K562 (cell line): ENCODE measurements around the gene EFCAB12. TPM values are rescaled to one million over a fixed set of nuclear protein-coding genes. Genes with fewer than 3 reads are reported as not detected.

ENCODE experiments used
- ATAC-seq: fragments of 200-7000 bp; cut with Tn5 transposase; 3 replicates; pipeline ENCODE4 v1.9.1; 2020; ENCODE audit warnings: moderate library complexity
- BruUV-seq: library from RNA; stranded (reverse); fragments of 400-500 nt; replicated peaks from 2 replicates; lab custom pipeline; 2021; lab: Mats Ljungman, UMichigan
- CTCF ChIA-PET: fragments of 300-600 bp; formaldehyde crosslinking; extraction: SDS; loops from one replicate; lab custom pipeline; 2021; ENCODE audit warnings: low intra/inter-chr PET ratio; lab: Yijun Ruan, JAX
- POLR2A ChIA-PET: fragments of 300-600, 350-650 bp; sonication (Branson Sonifier 250); formaldehyde crosslinking; extraction: SDS; loops from one replicate; lab custom pipeline; 2021; ENCODE audit warnings: antibody characterized with exemption, inconsistent platforms; lab: Yijun Ruan, JAX
- DNase-seq, 4 experiments: peaks; one replicate each; pipeline versions ENCODE4 v3.0.0 to v3.0.0-alpha.2; 2011 to 2018; ENCODE audit warnings: low spot score in 3 of 4, mixed read lengths in 3 of 4; ENCODE audit errors: extremely low read depth in 1 of 4
- FAIRE-seq: peaks from 2 replicates; lab custom pipeline; 2011; peaks lifted over from hg19 to GRCh38; lab: Jason Lieb, UNC
- H2AFZ ChIP-seq: 2 replicates; pipeline ENCODE4 v1.6.0; 2011; ENCODE audit warnings: low read depth, low read length, control low read depth, inconsistent platforms
- H3K27ac ChIP-seq: fragments of 200-600 bp; 3 replicates; pipeline ENCODE4 v1.8.0; 2011; ENCODE audit warnings: low read depth, mild to moderate bottlenecking, control low read depth, inconsistent platforms, low read length, moderate library complexity, mixed read lengths; ENCODE audit errors: extremely low read depth
- H3K27me3 ChIP-seq, 2 experiments: fragments of 300-600 bp in 1 of 2; 2 replicates in 1 of 2; 3 replicates in 1 of 2; pipeline versions ENCODE4 v1.6.0 to v1.8.0; 2011; ENCODE audit warnings: inconsistent platforms in 2 of 2, low read length in 2 of 2, mild to moderate bottlenecking in 1 of 2, mixed read lengths in 1 of 2, moderate library complexity in 1 of 2; ENCODE audit not compliant: control insufficient read depth in 2 of 2, insufficient read depth in 2 of 2
- H3K36me3 ChIP-seq: fragments of 300-600 bp; 3 replicates; pipeline ENCODE4 v1.8.0; 2011; ENCODE audit warnings: mild to moderate bottlenecking, low read length, inconsistent platforms; ENCODE audit not compliant: control insufficient read depth, insufficient read depth
- H3K4me1 ChIP-seq, 2 experiments: fragments of 200-600 bp in 1 of 2; replicated peaks in 1 of 2; 2 replicates in 1 of 2; 3 replicates in 1 of 2; pipeline versions ENCODE4 v1.5.1 to v1.8.0; 2011; ENCODE audit warnings: inconsistent platforms in 2 of 2, low read length in 2 of 2, mild to moderate bottlenecking in 1 of 2, mixed read lengths in 1 of 2, moderate library complexity in 1 of 2; ENCODE audit not compliant: control insufficient read depth in 2 of 2, insufficient read depth in 2 of 2
- H3K4me2 ChIP-seq: 2 replicates; pipeline ENCODE4 v1.6.1; 2011; ENCODE audit warnings: low read length, control low read depth, inconsistent platforms, mixed read lengths; ENCODE audit not compliant: insufficient read depth
- H3K4me3 ChIP-seq: fragments of 200-600 bp; sonication (generic), shearing (Covaris generic); 2 replicates; pipeline ENCODE4 v1.5.1; 2016; ENCODE audit warnings: control low read depth, inconsistent platforms
- H3K79me2 ChIP-seq: fragments of 200-600 bp; 3 replicates; pipeline ENCODE4 v1.8.0; 2011; ENCODE audit warnings: low read length, inconsistent platforms; ENCODE audit not compliant: control insufficient read depth, insufficient read depth
- H3K9ac ChIP-seq, 2 experiments: 2 replicates each; pipeline versions ENCODE4 v1.6.0 to v1.6.1; 2011; ENCODE audit warnings: low read depth in 2 of 2, low read length in 2 of 2, control low read depth in 1 of 2, inconsistent platforms in 1 of 2, mild to moderate bottlenecking in 1 of 2, mixed read lengths in 1 of 2; ENCODE audit not compliant: insufficient read depth in 1 of 2
- H3K9me1 ChIP-seq: one replicate; pipeline ENCODE4 v1.6.0; 2011; ENCODE audit warnings: inconsistent platforms, mild to moderate bottlenecking, low read length, moderate library complexity; ENCODE audit not compliant: control insufficient read depth, insufficient read depth
- H3K9me3 ChIP-seq: replicated peaks from 2 replicates; pipeline ENCODE4 v1.5.1; 2011; ENCODE audit warnings: low read depth, low read length, inconsistent platforms; ENCODE audit not compliant: control insufficient read depth, insufficient read depth
- H4K20me1 ChIP-seq: replicated peaks from 2 replicates; pipeline ENCODE4 v1.6.1; 2011; ENCODE audit warnings: low read length, inconsistent platforms, mixed read lengths; ENCODE audit not compliant: control insufficient read depth, insufficient read depth
- BCLAF1 ChIP-seq, 2 experiments: fragments of 450-650 bp in 1 of 2; IDR thresholded peaks; 2 replicates each; pipeline ENCODE4 v1.6.1; 2011 to 2017; ENCODE audit warnings: low read depth in 2 of 2, antibody characterized with exemption in 1 of 2, borderline replicate concordance in 1 of 2, low read length in 1 of 2, mild to moderate bottlenecking in 1 of 2, mixed read lengths in 1 of 2; ENCODE audit not compliant: control insufficient read depth in 1 of 2
- EWSR1 ChIP-seq: fragments of 450-650 bp; IDR thresholded peaks from 2 replicates; pipeline ENCODE4 v1.6.1; 2018; ENCODE audit warnings: borderline replicate concordance, mild to moderate bottlenecking, low read depth, moderate library complexity; ENCODE audit not compliant: partially characterized antibody
- HMBOX1 ChIP-seq: sonication (generic); IDR thresholded peaks from 2 replicates; pipeline ENCODE4 v1.6.1; 2016
- HMG20B ChIP-seq: fragments of 250-450 bp; sonication (Bioruptor Pico); IDR thresholded peaks from 2 replicates; pipeline ENCODE4 v1.5.0; 2021; ENCODE audit warnings: mild to moderate bottlenecking
- MECOM ChIP-seq: fragments of 250-450 bp; sonication (Bioruptor Pico); IDR thresholded peaks from 2 replicates; pipeline ENCODE4 v1.8.0; 2022; ENCODE audit warnings: inconsistent platforms
- NELFE ChIP-seq: IDR thresholded peaks from 2 replicates; pipeline ENCODE4 v1.6.1; 2011; ENCODE audit warnings: mild to moderate bottlenecking; ENCODE audit not compliant: insufficient read depth, insufficient read length
- ZBED1 ChIP-seq: IDR thresholded peaks from 2 replicates; pipeline ENCODE4 v1.6.1; 2014
- ZNF589 ChIP-seq: fragments of 200-800 bp; sonication (Bioruptor generic); IDR thresholded peaks from 2 replicates; pipeline ENCODE4 v1.6.1; 2016; ENCODE audit warnings: low read depth, missing genetic modification characterization, missing compliant biosample characterization
- ZNF644 ChIP-seq: fragments of 200-800 bp; sonication (Bioruptor generic); IDR thresholded peaks from 2 replicates; pipeline ENCODE4 v1.6.1; 2016; ENCODE audit warnings: low read depth, missing genetic modification characterization, missing compliant biosample characterization
- WGBS: fragments of 100-300 bp; shearing (Covaris generic); methylation state at CpG from one replicate; pipeline ENCODE4 v1.1.6; 2016; ENCODE audit warnings: low coverage, mixed read lengths; ENCODE audit not compliant: insufficient coverage; ENCODE audit errors: missing lambda C conversion rate; 5-methylcytosine and 5-hydroxymethylcytosine counted together
- in situ Hi-C: fragments of 300-500 bp; cut with MboI; formaldehyde crosslinking; loops from 4 replicates; pipeline ENCODE4 v1.15.0; 2018; ENCODE audit warnings: inconsistent platforms, mixed read lengths
- intact Hi-C: fragments of 100-400 bp; cut with micrococcal nuclease; formaldehyde crosslinking; loops from 2 replicates; pipeline ENCODE4 v1.14.2; 2022
- polyA plus RNA-seq, 8 experiments: library from polyadenylated mRNA; depleted of rRNA in 4 of 8; stranded (reverse) in 5 of 8; unstranded in 3 of 8; fragments of >200 nt; fragmentation: Nextera tagmentation in 2 of 8; fragmentation: Illumina TruSeq in 1 of 8; extraction: Ambion mirVana in 2 of 8; extraction: Trizol in 1 of 8; gene quantifications; 2 replicates each; pipeline versions ENCODE4 v1.2.1 to v1.2.3, GENCODE V29; 2011 to 2014; ENCODE audit warnings: inconsistent platforms in 1 of 8, missing spikeins in 1 of 8
- total RNA-seq, 7 experiments: library from RNA; depleted of rRNA in 6 of 7; stranded (reverse); fragments of >200 nt in 6 of 7; fragmentation: Illumina TruSeq in 2 of 7; extraction: Trizol in 2 of 7; gene quantifications; 2 replicates each; pipeline versions ENCODE4 v1.2.1 to v1.2.3, GENCODE V29; 2011 to 2021; ENCODE audit warnings: low replicate concordance in 1 of 7

The EFCAB12 gene
- total and polyA plus RNA-seq, 9 of the 15 experiments (the other 6 are each of a cell fraction or from before 2014, with no cell fraction given): 0.08 to 0.95 (median 0.56) TPM; not detected in 1

DNA sequence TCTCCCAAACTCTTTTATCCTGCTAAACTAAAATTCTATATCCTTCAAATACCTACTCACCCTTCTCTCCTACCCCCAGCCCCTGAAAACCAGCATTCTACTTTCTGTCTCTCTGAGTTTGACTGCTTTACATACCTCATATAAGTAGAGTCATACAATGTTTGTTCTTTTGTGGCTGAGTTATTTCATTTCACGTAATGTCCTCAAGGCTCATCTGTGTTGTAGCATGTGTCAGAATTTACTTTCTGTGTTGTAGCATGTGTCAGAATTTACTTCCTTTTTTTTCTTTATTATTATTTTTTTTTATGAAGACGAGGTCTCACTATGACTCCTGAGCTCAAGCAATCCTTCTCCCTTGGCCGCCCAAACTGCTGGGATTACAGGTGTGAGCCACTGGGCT is 31.7 kb upstream of the EFCAB12 start:
- TF ChIP-seq ZNF644 (tag): peak; percentile 12; the same call in 1 of the 2 replicates
- TF ChIP-seq ZBED1: no peak
- ATAC-seq: no peak
- Histone ChIP-seq H3K4me3 (no peak overlapping the region), H3K79me2 (no peaks in the 10 kb centered on the region), H3K9me3 (no peaks in the 10 kb centered on the region), H3K27ac (peak overlapping the region; percentile 99), H3K9ac (no peak overlapping the region), H2AFZ (no peak overlapping the region; the same call in 1 of the 2 replicates), H3K4me1 (peaks cover 14 to 39% of the 10 kb centered on the region in 2 experiments), H3K36me3 (peaks cover 4% of the 10 kb centered on the region; the same call in 2 of the 3 replicates), H4K20me1 (no peaks in the 10 kb centered on the region), H3K27me3 (no peaks in the 10 kb centered on the region), H3K4me2 (no peak overlapping the region), H3K9me1 (no peaks in the 10 kb centered on the region)
- intact Hi-C loops: no loop called here
- in situ Hi-C loops: no loop called here
- POLR2A ChIA-PET: interaction anchor here (0.7 to 0.9 kb wide), 2 partner anchors 11 to 12 kb away, joined by 3 read pairs; no protein-coding TSS in a partner anchor
- FAIRE-seq: no peak
- 78% methylated on average over 2 of the region's 3 CpGs for WGBS
- BruUV-seq: no TSS peak
- DNase-seq: no peak
- CTCF ChIA-PET: no interaction called here

DNA sequence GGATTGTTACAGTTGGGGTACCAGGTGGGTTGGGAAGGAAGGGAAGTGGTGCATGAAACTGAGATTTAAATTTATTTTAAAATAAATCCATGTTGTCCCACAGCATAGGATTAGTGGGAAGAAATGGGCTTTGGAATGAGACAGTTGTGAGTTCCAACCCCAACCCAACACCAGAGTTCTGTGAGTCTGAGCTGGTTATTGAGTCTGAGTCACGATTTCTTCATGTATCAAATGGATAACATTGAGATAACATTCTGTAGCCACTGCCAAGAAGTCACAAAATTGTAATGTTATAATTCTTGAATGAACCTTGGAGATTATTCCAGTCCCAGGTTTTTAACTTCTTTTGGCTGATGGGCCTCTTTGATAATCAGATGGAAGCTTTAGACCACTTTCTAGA is 25.3 kb upstream of the EFCAB12 start:
- Histone ChIP-seq H3K4me2 (no peak overlapping the region), H3K9me3 (no peaks in the 10 kb centered on the region), H3K4me3 (no peak overlapping the region), H3K79me2 (peaks cover 8% of the 10 kb centered on the region; the same call in 2 of the 3 replicates), H4K20me1 (no peaks in the 10 kb centered on the region), H3K9me1 (no peaks in the 10 kb centered on the region), H3K36me3 (peaks cover 14% of the 10 kb centered on the region; the same call in 2 of the 3 replicates), H3K9ac (no peak overlapping the region), H3K4me1 (peaks cover 12 to 40% of the 10 kb centered on the region in 2 experiments; a peak in 4 of 5 replicates), H3K27ac (no peak overlapping the region), H2AFZ (no peak overlapping the region), H3K27me3 (no peaks in the 10 kb centered on the region)
- intact Hi-C loops: no loop called here
- 73% methylated on average over 1 of the region's 1 CpG for WGBS
- no peak for DNase-seq
- in situ Hi-C loops: no loop called here
- POLR2A ChIA-PET: interaction anchor here (1.2 to 1.4 kb wide), 2 partner anchors 8 to 9 kb away, joined by 3 to 6 read pairs; no protein-coding TSS in a partner anchor
- BruUV-seq: no TSS peak
- CTCF ChIA-PET: no interaction called here
- no peak for FAIRE-seq
- ATAC-seq: no peak
- no peak for TF ChIP-seq MECOM (CRISPR knock-in tag)
- no peak for TF ChIP-seq ZNF589 (CRISPR knock-in tag)
- no peak for TF ChIP-seq BCLAF1 (IDR thresholded peaks at IDR 0.05; ENCODE audit: borderline replicate concordance in 1 of 2, control insufficient read depth in 1 of 2, low read depth in 2 of 2, low read length in 1 of 2)
- TF ChIP-seq HMG20B (CRISPR knock-in tag): no peak
- no peak for TF ChIP-seq NELFE
- TF ChIP-seq HMBOX1: no peak
- no peak for TF ChIP-seq EWSR1
